ENCODE measurements around the gene CDAN1. TPM values are rescaled to one million over a fixed set of nuclear protein-coding genes. Genes with fewer than 3 reads are reported as not detected.
A peak's percentile ranks its signal among the peaks of the same experiment; 100 is the strongest.

Gene CDAN1
- total RNA-seq, 1 donor from 2014 or later = 29.7 TPM

- DNase-seq = no peak
- Mint-ChIP-seq H3K27me3 (no peaks in the 10 kb centered on the region), H3K9me3 (no peaks in the 10 kb centered on the region), H3K27ac (no peak overlapping the region), H3K4me1 (peaks cover 4% of the 10 kb centered on the region), H3K36me3 (ENCODE audit: low read depth) (no peaks in the 10 kb centered on the region), H3K4me3 (no peak overlapping the region)
- intact Hi-C loops (cut with micrococcal nuclease) = no loop called here
Observed at GRCh38 chr15:42711746-42712145, 25.2 kb downstream of the CDAN1 start.

DNA sequence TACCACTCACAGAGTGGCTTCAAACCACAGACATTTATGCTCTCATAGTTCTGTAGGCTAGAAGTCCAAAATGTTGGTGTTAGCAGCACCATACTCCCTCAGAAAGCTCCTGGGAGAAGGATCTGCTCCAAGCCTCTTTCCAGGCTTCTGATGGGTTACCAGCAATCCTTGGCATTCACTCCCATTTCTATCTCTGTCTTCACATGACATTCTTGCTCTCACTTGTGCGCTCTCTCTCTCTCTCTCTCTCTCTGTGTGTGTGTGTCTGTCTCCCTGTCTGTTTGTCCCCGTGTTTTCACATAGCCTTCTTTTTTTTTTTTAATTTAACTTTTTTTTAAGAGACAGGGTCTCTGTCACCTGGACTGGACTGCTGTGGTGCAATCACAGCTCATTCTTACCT is 26.3 kb downstream of the CDAN1 start:
- Mint-ChIP-seq H3K27ac (no peak overlapping the region), H3K4me1 (peaks cover 4% of the 10 kb centered on the region), H3K36me3 (ENCODE audit: low read depth) (no peaks in the 10 kb centered on the region), H3K9me3 (no peaks in the 10 kb centered on the region), H3K4me3 (no peak overlapping the region), H3K27me3 (no peaks in the 10 kb centered on the region)
- no peak for DNase-seq
- intact Hi-C loops (cut with micrococcal nuclease) = no loop called here

GRCh38 chr15:42707873-42708544 is 28.9 kb downstream of the CDAN1 start:
- intact Hi-C loops (cut with micrococcal nuclease) = no loop called here
- Mint-ChIP-seq H3K36me3 (ENCODE audit: low read depth) (no peaks in the 10 kb centered on the region), H3K4me1 (peaks cover 7% of the 10 kb centered on the region), H3K9me3 (no peaks in the 10 kb centered on the region), H3K27ac (no peak overlapping the region), H3K4me3 (no peak overlapping the region), H3K27me3 (no peaks in the 10 kb centered on the region)
- no peak for DNase-seq

DNA sequence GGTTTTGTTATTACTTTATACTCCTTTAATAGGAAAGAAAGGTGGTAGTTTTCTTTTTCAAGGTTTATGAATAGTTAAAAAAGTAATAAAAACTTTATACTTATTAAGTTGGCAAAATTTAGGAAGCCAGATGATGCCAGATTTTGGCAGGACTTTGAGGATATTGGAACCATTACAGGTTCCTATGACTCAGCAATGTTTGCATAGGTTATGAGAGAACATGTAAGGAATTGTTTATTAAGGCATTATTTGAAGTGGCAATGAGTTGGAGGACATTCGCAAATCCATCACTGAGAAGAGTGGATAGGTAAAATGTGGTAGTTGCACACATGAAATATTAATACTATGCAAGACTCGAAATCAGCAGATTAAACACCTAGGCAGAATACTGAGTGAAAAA is 29.9 kb downstream of the CDAN1 start:
- no peaks in the 10 kb centered on the region for H3K27me3 Mint-ChIP-seq
- H3K4me3 Mint-ChIP-seq = no peak overlapping the region
- no peaks in the 10 kb centered on the region for H3K9me3 Mint-ChIP-seq
- H3K4me1 Mint-ChIP-seq = peaks cover 7% of the 10 kb centered on the region
- intact Hi-C loops (cut with micrococcal nuclease) = no loop called here
- no peak for DNase-seq
- H3K36me3 Mint-ChIP-seq (ENCODE audit: low read depth) = no peaks in the 10 kb centered on the region
- H3K27ac Mint-ChIP-seq = no peak overlapping the region

- H3K36me3 Mint-ChIP-seq (ENCODE audit: low read depth) = no peaks in the 10 kb centered on the region
- intact Hi-C loops (cut with micrococcal nuclease) = no loop called here
- no peak overlapping the region for H3K27ac Mint-ChIP-seq
- no peaks in the 10 kb centered on the region for H3K27me3 Mint-ChIP-seq
- H3K4me1 Mint-ChIP-seq = peaks cover 7% of the 10 kb centered on the region
- H3K9me3 Mint-ChIP-seq = no peaks in the 10 kb centered on the region
- no peak overlapping the region for H3K4me3 Mint-ChIP-seq
- DNase-seq = no peak
Observed at GRCh38 chr15:42705336-42705735, 31.6 kb downstream of the CDAN1 start.

- Mint-ChIP-seq H3K36me3 (ENCODE audit: low read depth) (no peaks in the 10 kb centered on the region), H3K27ac (no peak overlapping the region), H3K4me1 (peaks cover 7% of the 10 kb centered on the region), H3K4me3 (no peak overlapping the region), H3K9me3 (no peaks in the 10 kb centered on the region), H3K27me3 (no peaks in the 10 kb centered on the region)
- DNase-seq = peak; percentile 90
- intact Hi-C loops (cut with micrococcal nuclease) = loop anchor here (1.0 to 5.0 kb wide), 2 partner anchors 222 to 498 kb away; no protein-coding TSS in a partner anchor
Observed at GRCh38 chr15:42704492-42704926, 32.4 kb downstream of the CDAN1 start.

- Mint-ChIP-seq H3K27me3 (no peaks in the 10 kb centered on the region), H3K4me1 (no peaks in the 10 kb centered on the region), H3K27ac (no peak overlapping the region), H3K4me3 (no peak overlapping the region), H3K36me3 (ENCODE audit: low read depth) (no peaks in the 10 kb centered on the region), H3K9me3 (no peaks in the 10 kb centered on the region)
- no peak for DNase-seq
- intact Hi-C loops (cut with micrococcal nuclease) = no loop called here
Observed at GRCh38 chr15:42696626-42697025, 40.3 kb downstream of the CDAN1 start.

- Mint-ChIP-seq H3K36me3 (ENCODE audit: low read depth) (no peaks in the 10 kb centered on the region), H3K9me3 (no peaks in the 10 kb centered on the region), H3K4me1 (peaks cover 7% of the 10 kb centered on the region), H3K27me3 (no peaks in the 10 kb centered on the region), H3K27ac (no peak overlapping the region), H3K4me3 (no peak overlapping the region)
- no peak for DNase-seq
- intact Hi-C loops (cut with micrococcal nuclease) = no loop called here
Observed at GRCh38 chr15:42695527-42696071, 41.3 kb downstream of the CDAN1 start.

DNA sequence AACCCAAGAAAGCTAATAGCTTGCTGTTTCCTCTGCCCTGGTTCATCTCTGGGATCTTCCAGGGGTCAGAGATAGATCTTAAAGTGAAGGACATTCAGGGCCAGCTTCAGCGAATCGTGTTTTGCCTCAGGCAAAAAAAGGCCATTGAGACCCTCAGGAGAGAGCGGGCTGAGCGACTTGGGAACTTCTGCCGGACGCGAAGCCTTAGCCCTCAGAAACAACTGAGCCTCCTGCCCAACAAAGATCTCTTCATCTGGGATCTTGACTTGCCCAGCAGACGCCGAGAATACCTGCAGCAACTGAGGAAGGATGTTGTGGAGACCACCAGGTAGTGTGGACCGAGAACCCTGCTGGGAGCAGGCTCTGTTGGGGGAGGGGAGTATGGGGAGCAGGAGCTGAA is 42.5 kb downstream of the CDAN1 start:
- Mint-ChIP-seq H3K27me3 (no peaks in the 10 kb centered on the region), H3K9me3 (no peaks in the 10 kb centered on the region), H3K4me1 (peaks cover 7% of the 10 kb centered on the region), H3K4me3 (no peak overlapping the region), H3K36me3 (ENCODE audit: low read depth) (no peaks in the 10 kb centered on the region), H3K27ac (no peak overlapping the region)
- DNase-seq = no peak
- intact Hi-C loops (cut with micrococcal nuclease) = no loop called here

- no peaks in the 10 kb centered on the region for H3K9me3 Mint-ChIP-seq
- no peaks in the 10 kb centered on the region for H3K27me3 Mint-ChIP-seq
- H3K27ac Mint-ChIP-seq = no peak overlapping the region
Observed at GRCh38 chr15:42693942-42694341, 43.0 kb downstream of the CDAN1 start.

GRCh38 chr15:42693496-42693895 is 43.4 kb downstream of the CDAN1 start:
- no peak overlapping the region for H3K27ac Mint-ChIP-seq
- H3K9me3 Mint-ChIP-seq = no peaks in the 10 kb centered on the region
- peaks cover 7% of the 10 kb centered on the region for H3K4me1 Mint-ChIP-seq
- H3K4me3 Mint-ChIP-seq = no peak overlapping the region
- H3K36me3 Mint-ChIP-seq (ENCODE audit: low read depth) = no peaks in the 10 kb centered on the region
- intact Hi-C loops (cut with micrococcal nuclease) = no loop called here
- no peak for DNase-seq
- no peaks in the 10 kb centered on the region for H3K27me3 Mint-ChIP-seq

More at GRCh38 chr15:42693942-42694341, 43.0 kb downstream of the CDAN1 start:
- Mint-ChIP-seq H3K36me3 (ENCODE audit: low read depth) (no peaks in the 10 kb centered on the region), H3K4me1 (peaks cover 7% of the 10 kb centered on the region), H3K4me3 (no peak overlapping the region)
- DNase-seq = no peak
- intact Hi-C loops (cut with micrococcal nuclease) = no loop called here

GRCh38 chr15:42692997-42693396 is 43.9 kb downstream of the CDAN1 start:
- Mint-ChIP-seq H3K4me1 (peaks cover 7% of the 10 kb centered on the region), H3K36me3 (ENCODE audit: low read depth) (no peaks in the 10 kb centered on the region), H3K9me3 (no peaks in the 10 kb centered on the region), H3K27me3 (no peaks in the 10 kb centered on the region), H3K4me3 (no peak overlapping the region), H3K27ac (no peak overlapping the region)
- DNase-seq = no peak
- intact Hi-C loops (cut with micrococcal nuclease) = no loop called here

DNA sequence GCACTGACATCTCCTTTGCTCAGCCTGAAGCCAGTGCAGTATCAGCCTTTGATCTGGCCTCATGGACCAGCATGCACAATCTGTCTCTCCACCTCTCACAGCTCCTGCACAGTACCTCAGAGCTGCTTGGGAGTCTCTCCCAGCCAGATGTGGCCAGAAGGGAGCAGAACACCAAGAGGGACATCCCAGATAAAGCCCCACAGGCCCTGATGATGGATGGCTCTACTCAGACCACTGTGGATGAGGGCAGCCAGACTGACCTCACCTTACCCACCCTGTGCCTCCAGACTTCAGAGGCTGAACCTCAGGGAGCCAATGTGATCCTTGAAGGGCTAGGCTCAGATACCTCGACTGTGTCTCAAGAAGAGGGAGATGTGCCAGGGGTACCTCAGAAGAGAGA is 44.4 kb downstream of the CDAN1 start:
- Mint-ChIP-seq H3K36me3 (ENCODE audit: low read depth) (no peaks in the 10 kb centered on the region), H3K9me3 (no peaks in the 10 kb centered on the region)

DNA sequence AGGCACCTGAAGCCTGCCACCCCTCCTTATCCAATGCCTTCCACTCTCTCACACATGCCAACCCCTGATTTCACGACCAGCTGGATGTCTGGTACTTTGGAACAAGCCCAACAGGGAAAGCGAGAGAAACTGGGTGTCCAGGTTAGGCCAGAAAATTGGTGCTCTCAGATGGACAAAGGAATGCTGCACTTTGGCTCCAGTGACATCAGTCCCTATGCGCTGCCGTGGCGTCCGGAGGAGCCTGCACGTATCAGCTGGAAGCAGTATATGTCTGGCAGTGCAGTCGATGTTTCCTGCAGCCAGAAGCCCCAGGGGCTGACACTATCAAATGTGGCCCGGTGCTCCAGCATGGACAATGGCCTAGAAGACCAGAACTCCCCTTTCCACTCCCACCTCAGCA is 45.2 kb downstream of the CDAN1 start:
- H3K4me3 Mint-ChIP-seq = no peak overlapping the region
- no peaks in the 10 kb centered on the region for H3K9me3 Mint-ChIP-seq
- intact Hi-C loops (cut with micrococcal nuclease) = no loop called here
- no peak overlapping the region for H3K27ac Mint-ChIP-seq
- H3K36me3 Mint-ChIP-seq (ENCODE audit: low read depth) = no peaks in the 10 kb centered on the region
- H3K4me1 Mint-ChIP-seq = peaks cover 7% of the 10 kb centered on the region
- peak; percentile 52 for DNase-seq
- H3K27me3 Mint-ChIP-seq = no peaks in the 10 kb centered on the region

More for the DNA sequence above, 44.4 kb downstream of the CDAN1 start:
- Mint-ChIP-seq H3K4me3 (no peak overlapping the region), H3K27ac (no peak overlapping the region), H3K4me1 (peaks cover 7% of the 10 kb centered on the region), H3K27me3 (no peaks in the 10 kb centered on the region)
- DNase-seq = no peak
- intact Hi-C loops (cut with micrococcal nuclease) = no loop called here

- peaks cover 7% of the 10 kb centered on the region for H3K4me1 Mint-ChIP-seq
- no peak for DNase-seq
- H3K27ac Mint-ChIP-seq = no peak overlapping the region
- no peak overlapping the region for H3K4me3 Mint-ChIP-seq
- H3K9me3 Mint-ChIP-seq = no peaks in the 10 kb centered on the region
- peaks cover 2% of the 10 kb centered on the region for H3K36me3 Mint-ChIP-seq (ENCODE audit: low read depth)
- H3K27me3 Mint-ChIP-seq = no peaks in the 10 kb centered on the region
- intact Hi-C loops (cut with micrococcal nuclease) = no loop called here
Observed at GRCh38 chr15:42691308-42691707, 45.6 kb downstream of the CDAN1 start.
